Measurements from ENCODE around the gene CDH24. TPM values are rescaled to one million over a fixed set of nuclear protein-coding genes. Genes with fewer than 3 reads are reported as not detected.
"Not testable (repeated sequence)": the region's sequence is repeated elsewhere in the genome, so short reads cannot be mapped to it uniquely, and the experiment has no call there.

CDH24 gene
- total and polyA plus RNA-seq, 2 experiments from 2014 or later: 8.6 to 13.4 TPM

DNA sequence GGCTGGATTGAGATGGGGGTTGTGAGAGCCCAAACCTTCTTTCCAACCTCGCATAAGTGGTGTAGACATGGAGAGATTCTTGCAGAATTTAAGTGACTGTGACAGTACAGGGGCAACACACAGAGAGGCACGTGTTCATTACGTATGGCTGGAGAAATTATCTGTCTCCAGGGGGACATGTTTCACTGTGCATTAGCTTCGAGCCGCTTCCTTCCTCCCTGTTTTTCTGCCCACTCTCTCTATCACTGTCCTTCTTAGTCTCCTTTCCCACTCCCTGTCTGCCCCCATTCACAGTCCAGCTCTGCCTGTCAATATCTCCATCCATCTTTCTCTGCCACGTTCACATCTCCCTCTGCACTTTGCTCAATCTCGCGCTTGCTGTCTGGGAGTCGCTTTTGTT is 35.9 kb downstream of the CDH24 start:
- no peaks in the 10 kb centered on the region for H3K27me3 ChIP-seq
- no peaks in the 10 kb centered on the region for H3K9me3 ChIP-seq (ENCODE audit: low read depth)
- H3K4me1 ChIP-seq (ENCODE audit: low read depth): peaks cover 4% of the 10 kb centered on the region
- DNase-seq (ENCODE audit: low read depth in 1 of 2, low spot score in 1 of 2): no peak
- H3K27ac ChIP-seq: no peak overlapping the region
- TF ChIP-seq, protein P1, sequence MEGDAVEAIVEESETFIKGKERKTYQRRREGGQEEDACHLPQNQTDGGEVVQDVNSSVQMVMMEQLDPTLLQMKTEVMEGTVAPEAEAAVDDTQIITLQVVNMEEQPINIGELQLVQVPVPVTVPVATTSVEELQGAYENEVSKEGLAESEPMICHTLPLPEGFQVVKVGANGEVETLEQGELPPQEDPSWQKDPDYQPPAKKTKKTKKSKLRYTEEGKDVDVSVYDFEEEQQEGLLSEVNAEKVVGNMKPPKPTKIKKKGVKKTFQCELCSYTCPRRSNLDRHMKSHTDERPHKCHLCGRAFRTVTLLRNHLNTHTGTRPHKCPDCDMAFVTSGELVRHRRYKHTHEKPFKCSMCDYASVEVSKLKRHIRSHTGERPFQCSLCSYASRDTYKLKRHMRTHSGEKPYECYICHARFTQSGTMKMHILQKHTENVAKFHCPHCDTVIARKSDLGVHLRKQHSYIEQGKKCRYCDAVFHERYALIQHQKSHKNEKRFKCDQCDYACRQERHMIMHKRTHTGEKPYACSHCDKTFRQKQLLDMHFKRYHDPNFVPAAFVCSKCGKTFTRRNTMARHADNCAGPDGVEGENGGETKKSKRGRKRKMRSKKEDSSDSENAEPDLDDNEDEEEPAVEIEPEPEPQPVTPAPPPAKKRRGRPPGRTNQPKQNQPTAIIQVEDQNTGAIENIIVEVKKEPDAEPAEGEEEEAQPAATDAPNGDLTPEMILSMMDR (IDR thresholded peaks at IDR 0.05; ENCODE audit: low read depth, low read length): no peak
- H3K4me3 ChIP-seq: no peak overlapping the region
- no peaks in the 10 kb centered on the region for H3K36me3 ChIP-seq

DNA sequence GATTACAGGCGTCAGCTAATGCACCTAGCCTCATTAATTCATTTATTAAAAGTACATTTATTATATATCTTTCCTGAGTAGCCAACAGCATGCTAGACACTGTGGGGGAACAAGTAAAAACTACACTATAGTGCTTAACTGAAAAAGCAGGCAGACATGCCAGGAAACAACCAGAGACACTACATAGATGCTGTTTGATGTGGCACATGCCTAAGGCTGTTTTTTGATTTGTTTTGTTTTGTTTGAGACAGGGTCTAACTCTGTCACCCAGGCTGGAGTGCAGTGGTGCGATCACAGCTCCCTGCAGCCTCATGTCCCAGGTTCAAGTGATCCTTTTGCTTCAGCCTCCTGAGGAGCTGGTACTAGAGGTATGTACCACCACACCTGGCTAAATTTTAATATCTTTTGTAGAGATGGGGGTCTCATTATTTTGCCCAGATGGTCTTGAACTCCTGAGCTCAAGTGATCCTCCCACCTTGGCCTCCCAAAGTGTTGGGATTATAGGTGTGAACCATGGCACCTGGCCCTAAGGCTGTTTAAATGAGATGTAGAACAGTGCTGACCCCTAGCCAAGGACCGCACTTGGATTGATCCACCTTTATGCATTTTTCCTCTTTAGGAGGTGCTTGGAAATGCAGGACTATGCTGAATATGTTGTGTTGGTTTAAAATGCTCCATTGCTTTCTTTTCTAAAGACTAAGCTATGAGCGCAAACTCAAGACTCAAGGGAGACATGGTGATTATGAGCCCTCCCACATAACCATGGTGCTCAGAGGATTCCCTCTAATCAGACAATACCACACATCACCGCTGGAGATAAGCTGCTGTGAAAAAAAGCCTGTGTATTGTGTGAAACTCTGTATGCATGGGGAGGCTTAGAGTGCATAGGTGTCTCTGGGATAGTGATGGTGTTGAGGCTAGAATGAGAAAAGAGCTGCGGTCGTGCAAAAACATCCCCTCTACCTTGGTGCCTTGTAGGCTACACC is 36.9 kb downstream of the CDH24 start:
- Histone ChIP-seq H3K36me3 (no peaks in the 10 kb centered on the region), H3K9me3 (ENCODE audit: low read depth) (no peaks in the 10 kb centered on the region), H3K4me1 (ENCODE audit: low read depth) (peaks cover 4% of the 10 kb centered on the region), H3K27ac (no peak overlapping the region), H3K4me3 (no peak overlapping the region), H3K27me3 (no peaks in the 10 kb centered on the region)
- TF ChIP-seq, protein P1 (IDR thresholded peaks at IDR 0.05; ENCODE audit: low read depth, low read length): no peak
- no peak for DNase-seq (ENCODE audit: low read depth in 1 of 2, low spot score in 1 of 2)

DNA sequence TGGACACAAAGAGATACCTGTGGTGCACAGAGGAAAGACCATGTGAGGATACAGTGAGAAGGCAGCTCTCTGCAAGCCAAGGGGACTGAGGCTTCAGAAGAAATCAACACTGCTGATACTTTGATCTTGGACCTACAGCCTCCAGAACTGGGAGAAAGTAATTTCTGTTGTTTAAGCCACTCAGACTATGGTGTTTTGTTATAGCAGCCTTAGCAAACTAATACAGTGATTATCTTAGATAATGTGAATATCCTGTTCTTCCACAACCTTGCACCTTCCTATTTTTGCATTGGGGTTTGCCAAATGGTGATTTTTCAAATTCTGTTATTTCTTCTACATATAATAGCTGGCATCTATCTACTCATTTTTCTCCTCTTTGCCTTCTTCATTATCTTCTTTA is 39.2 kb downstream of the CDH24 start:
- no peak for DNase-seq (ENCODE audit: low read depth in 1 of 2, low spot score in 1 of 2)
- Histone ChIP-seq H3K4me3 (no peak overlapping the region), H3K27ac (no peak overlapping the region), H3K36me3 (no peaks in the 10 kb centered on the region), H3K4me1 (ENCODE audit: low read depth) (peaks cover 2% of the 10 kb centered on the region), H3K27me3 (no peaks in the 10 kb centered on the region), H3K9me3 (ENCODE audit: low read depth) (no peaks in the 10 kb centered on the region)
- TF ChIP-seq, protein P1 (IDR thresholded peaks at IDR 0.05; ENCODE audit: low read depth, low read length): no peak

DNA sequence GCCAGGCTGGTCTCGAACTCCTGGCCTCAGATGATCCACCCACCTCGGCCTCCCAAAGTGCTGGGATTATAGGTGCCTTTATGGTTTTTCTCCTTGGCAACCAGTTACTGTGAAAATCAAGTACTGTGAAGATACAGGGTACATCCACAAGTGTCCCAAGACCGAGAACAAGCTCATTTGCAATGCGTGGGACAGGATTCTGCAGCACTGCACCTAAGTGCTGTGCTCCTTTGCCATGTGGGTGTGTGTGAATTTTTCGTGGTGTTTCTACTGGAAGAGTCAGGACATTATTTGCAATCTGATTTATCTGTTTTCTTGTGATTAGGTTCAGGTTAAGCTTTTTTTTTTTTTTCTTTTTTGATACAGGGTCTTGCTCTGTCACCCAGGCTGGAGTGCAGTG is 40.2 kb downstream of the CDH24 start:
- no peaks in the 10 kb centered on the region for H3K4me1 ChIP-seq (ENCODE audit: low read depth)
- H3K36me3 ChIP-seq: no peaks in the 10 kb centered on the region
- no peak overlapping the region for H3K27ac ChIP-seq
- no peaks in the 10 kb centered on the region for H3K9me3 ChIP-seq (ENCODE audit: low read depth)
- H3K27me3 ChIP-seq: no peaks in the 10 kb centered on the region
- TF ChIP-seq, protein P1 (IDR thresholded peaks at IDR 0.05; ENCODE audit: low read depth, low read length): no peak
- H3K4me3 ChIP-seq: no peak overlapping the region
- no peak for DNase-seq (ENCODE audit: low read depth in 1 of 2, low spot score in 1 of 2)

DNA sequence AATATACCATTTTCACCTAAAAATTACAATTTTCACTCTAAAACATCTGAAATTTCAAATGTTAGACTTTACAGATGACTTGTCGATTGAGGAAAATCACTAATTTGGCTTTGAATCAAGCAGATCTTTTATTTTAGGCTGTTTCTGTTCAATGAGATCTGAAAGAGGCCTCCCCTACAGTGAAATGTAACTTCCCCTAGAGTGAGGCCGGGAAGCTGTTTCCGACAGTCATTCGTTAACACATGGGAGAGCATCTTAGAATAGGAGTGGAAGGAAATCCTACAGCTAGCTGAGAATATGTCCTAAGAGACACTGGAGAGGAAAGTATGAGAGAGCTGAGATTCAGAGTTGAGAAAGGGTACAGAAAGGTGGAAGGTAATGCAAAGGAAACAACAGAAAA is 41.7 kb downstream of the CDH24 start:
- no peaks in the 10 kb centered on the region for H3K4me1 ChIP-seq (ENCODE audit: low read depth)
- DNase-seq (ENCODE audit: low read depth in 1 of 2, low spot score in 1 of 2): no peak
- H3K9me3 ChIP-seq (ENCODE audit: low read depth): no peaks in the 10 kb centered on the region
- H3K27ac ChIP-seq: no peak overlapping the region
- no peak overlapping the region for H3K4me3 ChIP-seq
- TF ChIP-seq, protein P1 (IDR thresholded peaks at IDR 0.05; ENCODE audit: low read depth, low read length): no peak
- H3K27me3 ChIP-seq: no peaks in the 10 kb centered on the region
- H3K36me3 ChIP-seq: no peaks in the 10 kb centered on the region

DNA sequence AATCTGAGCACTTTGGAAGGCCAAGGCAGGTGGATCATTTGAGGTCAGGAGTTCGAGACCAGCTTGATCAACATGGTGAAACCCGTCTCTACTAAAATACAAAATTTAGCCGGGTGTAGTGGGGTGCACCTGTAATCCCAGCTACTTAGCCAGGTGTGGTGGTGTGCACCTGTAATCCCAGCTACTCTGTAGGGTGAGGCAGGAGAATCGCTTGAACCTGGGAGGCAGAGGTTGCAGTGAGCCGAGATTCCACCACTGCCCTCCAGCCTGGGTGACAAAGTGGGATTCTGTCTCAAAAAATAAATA is 43.6 kb downstream of the CDH24 start:
- not testable (repeated sequence) for H3K36me3 ChIP-seq; H3K4me1 ChIP-seq (ENCODE audit: low read depth); H3K4me3 ChIP-seq; H3K27ac ChIP-seq; H3K9me3 ChIP-seq (ENCODE audit: low read depth); DNase-seq (ENCODE audit: low read depth in 1 of 2, low spot score in 1 of 2); H3K27me3 ChIP-seq

Measured in cardiac muscle cell (in vitro differentiated cells and primary cell).